ENCODE measurements around the gene TPSD1.
"Not testable (repeated sequence)": the region's sequence is repeated elsewhere in the genome, so short reads cannot be mapped to it uniquely, and the experiment has no call there.

The TPSD1 gene

DNA sequence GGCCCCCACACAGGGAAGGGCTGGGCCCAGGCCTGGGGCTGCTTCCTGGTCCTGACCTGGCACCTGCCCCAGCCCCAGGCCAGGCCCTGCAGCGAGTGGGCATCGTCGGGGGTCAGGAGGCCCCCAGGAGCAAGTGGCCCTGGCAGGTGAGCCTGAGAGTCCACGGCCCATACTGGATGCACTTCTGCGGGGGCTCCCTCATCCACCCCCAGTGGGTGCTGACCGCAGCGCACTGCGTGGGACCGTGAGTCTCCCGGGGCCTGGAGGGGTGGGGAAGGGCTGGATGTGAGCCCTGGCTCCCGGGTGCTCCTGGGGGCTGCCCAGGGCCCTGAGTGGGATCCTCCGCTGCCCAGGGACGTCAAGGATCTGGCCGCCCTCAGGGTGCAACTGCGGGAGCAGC lies 14.8 kb upstream of the TPSD1 start:
- DNase-seq (ENCODE audit: low read depth in 3 of 3): not testable (repeated sequence)

DNA sequence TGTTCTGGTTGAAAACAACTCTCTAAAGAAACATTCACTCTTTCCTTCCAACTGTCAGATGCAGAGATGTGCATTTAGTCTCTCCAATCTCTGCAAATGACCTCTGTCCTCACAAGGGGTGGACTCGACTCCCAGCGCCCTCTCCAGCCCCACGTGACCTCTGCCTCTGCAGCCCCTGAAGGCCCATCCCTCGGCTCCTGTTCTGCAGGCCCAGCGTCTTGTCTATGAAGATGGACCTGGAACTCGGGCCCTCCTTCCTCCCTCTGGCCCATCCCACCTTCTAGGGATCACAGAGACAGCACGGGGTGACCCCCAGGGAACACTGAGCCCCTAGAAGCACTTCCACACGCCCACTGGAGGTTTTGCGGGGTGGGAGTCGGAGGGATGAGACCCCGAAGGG lies 12.5 kb upstream of the TPSD1 start:
- DNase-seq (ENCODE audit: low read depth in 3 of 3): not testable (repeated sequence)

DNA sequence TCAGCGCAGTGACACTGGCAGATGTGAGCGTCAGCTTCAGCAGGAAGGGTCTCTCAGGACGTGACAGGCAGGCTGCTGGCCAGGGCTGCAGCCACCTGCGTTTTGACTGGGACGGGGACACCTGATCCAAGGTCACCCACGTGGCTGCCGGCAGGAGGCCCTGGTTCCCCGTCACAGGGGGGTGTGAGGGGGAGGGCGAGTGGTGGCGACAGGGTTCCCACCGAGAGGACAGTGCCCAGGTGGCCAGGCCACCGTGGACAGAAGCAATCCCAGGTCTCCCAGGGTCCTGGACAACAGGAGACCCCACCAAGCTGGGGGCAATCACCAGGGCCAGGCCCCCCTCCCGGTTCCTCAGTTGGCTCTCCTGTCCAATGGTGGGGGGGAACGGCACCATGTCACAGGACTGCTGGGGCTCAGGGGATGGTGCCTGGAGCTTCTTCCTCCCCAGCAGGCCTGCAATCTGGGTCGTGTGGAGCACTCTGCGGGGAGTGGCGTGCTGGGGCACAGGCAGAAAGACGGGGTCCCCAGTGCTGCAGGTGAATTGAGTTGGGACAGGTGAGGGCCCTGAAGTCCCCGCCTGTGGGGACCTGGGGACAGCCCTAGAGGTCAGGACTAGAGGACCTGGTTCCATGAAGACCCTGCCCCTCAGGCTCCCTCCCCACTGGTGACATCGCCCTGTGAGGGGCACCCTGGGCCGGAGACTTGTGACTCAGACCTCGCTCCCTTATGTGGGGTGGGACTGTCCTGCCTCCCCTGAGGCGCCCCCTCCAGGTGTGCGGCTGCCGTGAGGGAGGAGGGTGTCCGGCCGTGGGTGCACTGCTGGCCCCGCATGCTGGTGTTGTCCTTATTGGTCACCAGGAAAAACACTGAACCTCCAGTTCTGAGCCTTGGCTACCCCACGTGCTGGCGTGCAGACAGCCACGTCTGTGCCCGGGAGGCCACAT lies 11.7 kb upstream of the TPSD1 start:
- not testable (repeated sequence) for DNase-seq (ENCODE audit: low read depth in 3 of 3)

DNA sequence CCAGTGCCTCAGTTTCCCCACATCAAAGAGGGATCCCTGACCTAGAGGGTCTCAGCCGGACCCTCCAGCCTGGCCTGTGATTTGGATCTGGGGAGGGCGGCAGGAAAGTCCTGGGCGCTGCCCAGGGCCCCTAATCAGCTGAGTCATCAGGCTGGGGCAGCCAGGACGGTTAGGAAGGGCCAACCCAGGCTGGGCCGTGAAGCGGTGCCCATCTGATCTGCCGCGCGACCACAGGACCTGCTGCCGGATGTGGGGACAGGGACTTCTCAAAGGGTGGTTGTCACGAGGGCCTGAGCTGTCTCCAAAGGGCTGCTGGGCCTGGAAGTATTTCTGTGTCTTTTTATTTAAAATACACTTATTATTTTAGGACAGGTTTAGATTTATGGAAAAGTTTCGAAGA lies 11.0 kb upstream of the TPSD1 start:
- DNase-seq (ENCODE audit: low read depth in 3 of 3): no peak

DNA sequence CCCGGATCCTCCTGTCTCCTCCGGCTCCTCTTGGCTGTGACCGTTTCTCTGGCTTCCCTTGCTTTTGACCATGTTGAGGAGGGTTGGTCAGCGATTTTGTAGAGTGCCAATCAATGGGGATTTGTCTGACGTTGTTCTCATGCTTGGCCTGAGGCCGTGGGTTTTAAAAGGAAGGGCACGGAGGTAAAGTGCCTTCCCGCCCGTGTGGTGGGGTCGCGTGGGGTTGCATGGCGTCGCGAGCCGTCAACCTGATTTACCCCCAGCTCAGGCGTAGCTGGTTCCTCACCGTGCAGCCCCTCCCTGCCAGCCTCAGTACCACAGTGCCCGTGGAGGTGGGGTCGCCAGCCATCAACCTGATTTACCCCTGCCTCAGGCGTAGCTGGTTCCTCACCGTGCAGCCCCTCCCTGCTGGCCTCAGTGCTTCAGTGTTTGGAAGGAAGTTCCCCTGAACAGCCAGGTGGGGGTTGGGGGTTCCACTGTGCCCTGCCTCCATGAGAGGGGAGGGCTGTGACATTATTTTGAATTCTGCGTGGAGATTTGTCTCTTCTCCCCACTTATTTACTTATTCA lies 10.3 kb upstream of the TPSD1 start:
- no peak for DNase-seq (ENCODE audit: low read depth in 3 of 3)

DNA sequence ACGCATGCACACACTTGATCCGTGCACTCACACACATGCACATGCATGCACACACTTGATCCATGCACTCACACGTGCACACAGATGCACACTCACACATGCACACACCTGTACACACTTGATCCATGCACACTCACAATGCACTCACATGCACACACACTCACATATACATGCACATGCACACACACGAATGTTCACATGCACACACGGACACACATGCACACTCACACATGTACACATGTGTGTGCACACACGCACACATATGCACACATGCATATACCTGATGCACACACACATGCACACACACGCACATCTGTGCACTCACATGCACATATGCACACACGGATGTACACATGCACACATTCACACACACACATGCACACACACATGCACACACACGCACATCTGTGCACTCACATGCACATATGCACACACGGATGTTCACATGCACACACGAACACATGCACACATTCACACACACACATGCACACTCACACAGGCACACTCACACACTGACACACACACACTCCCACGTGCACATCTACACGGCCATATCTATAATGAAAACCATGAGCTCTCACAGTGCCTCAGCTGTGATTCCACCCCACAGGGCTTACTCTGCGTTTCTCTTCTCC lies 7.8 kb upstream of the TPSD1 start:
- not testable (repeated sequence) for DNase-seq (ENCODE audit: low read depth in 3 of 3)

DNA sequence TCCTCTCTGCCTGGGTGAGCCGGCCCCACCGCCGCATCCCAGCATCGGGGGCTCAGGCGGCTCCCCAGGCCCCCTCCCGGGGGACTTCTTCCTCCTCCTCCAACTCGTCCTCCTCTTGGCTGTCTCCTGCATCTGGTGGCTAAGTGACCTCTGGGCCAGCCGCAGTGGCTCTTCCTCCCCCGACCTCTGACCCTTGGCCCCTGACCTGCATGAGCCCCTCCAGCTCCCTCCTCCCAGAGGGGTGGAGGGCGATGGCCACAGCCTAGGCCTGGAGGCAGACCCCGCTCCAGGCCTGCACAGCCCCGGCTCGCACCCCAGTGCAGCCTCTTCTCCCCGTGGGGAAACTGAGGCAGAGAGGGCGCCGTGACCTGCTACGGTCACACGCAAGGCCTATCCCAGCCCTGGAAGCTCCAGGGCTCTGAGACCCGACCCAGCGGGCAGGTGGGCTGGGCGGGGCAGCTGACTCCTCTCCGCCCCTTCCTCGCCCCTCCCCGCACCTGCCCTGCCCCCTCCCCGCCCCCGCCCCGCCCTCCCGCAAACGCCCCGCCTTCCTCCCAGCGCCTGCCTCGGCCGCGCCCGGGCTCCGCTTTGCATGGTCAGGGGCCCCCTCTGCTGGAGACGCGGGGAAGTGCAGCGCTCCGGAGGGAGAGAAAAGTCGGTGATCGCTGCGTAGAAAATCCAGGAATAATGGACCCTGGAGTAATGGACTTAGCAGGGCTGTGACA lies 6.7 kb upstream of the TPSD1 start:
- DNase-seq (ENCODE audit: low read depth in 3 of 3): not testable (repeated sequence)

DNA sequence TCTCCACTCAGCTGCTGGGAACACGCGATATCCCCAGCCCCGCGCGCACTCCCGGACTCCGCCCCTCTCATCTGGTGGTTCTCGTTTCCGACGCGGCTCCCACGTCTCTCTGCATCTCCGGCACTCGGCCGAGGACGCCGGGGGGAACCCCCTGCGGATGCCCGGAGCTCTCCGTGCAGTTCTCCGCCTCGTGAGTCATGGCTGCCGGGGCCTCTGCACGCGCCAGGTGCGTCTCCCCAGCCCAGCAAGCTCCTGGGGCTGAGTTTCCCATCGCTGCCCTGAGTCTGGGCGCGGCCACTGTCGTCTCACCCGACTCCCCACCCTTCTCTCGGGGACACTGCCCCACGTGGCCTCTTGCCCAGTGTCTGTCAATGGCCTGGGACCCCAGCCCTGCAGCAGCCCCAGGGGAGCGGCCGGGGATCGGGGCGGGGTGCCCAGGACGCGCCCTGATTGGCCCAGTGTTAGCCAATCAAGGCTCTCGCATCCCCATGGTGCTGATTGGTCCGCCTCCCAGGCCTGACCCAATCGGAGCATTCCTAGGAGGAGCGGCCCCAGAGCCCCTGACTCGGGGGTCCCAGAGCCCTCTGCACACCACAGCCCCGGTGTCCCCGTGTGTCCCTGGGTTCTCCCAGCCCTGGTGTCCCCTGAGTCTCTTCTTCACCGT lies 2.0 kb upstream of the TPSD1 start:
- not testable (repeated sequence) for DNase-seq (ENCODE audit: low read depth in 3 of 3)

DNA sequence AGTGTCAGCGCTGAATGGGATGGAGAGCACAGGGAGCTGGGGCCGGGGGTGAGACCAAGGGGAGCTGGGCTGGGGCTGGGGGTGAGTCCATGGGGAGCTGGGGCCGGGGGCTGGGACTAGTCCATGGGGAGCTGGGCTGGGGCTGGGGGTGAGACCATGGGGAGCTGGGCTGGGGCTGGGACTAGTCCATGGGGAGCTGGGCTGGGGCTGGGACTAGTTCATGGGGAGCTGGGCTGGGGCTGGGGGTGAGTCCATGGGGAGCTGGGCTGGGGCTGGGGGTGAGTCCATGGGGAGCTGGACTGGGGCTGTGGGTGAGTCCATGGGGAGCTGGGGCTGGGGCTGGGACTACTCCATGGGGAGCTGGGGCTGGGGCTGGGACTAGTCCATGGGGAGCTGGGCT lies 1.0 kb upstream of the TPSD1 start:
- not testable (repeated sequence) for DNase-seq (ENCODE audit: low read depth in 3 of 3)

DNA sequence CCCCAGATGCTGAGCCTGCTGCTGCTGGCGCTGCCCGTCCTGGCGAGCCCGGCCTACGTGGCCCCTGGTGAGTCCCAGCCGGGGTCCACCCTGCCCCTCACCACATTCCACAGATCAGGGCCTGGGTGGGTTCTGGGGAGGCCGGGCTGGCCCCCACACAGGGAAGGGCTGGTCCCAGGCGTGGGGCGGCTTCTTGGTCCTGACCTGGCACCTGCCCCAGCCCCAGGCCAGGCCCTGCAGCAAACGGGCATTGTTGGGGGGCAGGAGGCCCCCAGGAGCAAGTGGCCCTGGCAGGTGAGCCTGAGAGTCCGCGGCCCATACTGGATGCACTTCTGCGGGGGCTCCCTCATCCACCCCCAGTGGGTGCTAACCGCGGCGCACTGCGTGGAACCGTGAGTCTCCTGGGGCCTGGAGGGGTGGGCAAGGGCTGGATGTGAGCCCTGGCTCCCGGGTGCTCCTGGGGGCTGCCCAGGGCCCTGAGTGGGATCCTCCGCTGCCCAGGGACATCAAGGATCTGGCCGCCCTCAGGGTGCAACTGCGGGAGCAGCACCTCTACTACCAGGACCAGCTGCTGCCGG lies 516 bp downstream of the TPSD1 start:
- not testable (repeated sequence) for DNase-seq (ENCODE audit: low read depth in 3 of 3)

DNA sequence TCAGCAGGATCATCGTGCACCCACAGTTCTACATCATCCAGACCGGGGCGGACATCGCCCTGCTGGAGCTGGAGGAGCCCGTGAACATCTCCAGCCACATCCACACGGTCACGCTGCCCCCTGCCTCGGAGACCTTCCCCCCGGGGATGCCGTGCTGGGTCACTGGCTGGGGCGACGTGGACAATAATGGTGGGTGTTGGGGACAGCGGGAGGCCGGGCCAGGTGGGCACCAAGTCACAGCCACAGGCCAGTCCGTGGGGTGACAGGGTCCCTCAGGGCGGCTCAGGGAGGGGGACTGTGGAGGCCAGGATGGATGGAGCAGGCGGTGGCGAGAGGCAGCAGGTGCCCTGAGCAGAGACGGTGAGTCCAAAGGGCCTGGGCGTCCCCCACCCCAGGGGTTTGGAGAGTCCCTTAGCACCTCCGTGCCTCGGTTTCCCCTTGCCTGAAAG lies 1.0 kb downstream of the TPSD1 start:
- no peak for DNase-seq (ENCODE audit: low read depth in 3 of 3)

DNA sequence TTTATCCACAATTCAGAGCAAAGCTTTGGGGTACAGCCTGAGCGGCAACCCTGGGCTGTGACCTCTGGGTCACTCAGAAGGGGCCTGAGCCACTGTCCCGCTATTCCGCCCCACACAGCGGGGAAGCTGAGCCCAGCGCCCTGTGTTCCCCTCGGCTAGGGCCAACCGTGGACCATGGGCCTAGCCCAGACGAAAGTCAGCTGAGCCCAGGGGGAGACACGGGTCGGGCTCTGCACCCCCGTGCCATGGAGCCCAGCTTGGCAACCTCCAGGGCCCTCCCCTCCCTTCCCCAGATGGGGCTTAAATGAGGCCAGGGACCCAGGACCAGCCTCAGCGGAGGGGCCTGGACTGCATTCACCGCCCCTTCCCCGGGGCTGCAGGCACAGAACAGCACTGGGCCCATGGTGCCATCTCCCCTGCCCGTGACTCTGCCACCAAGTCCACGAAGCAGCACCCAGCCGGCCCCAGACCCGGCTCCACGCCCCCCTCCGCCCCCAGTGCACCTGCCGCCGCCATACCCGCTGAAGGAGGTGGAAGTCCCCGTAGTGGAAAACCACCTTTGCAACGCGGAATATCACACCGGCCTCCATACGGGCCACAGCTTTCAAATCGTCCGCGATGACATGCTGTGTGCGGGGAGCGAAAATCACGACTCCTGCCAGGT lies 1.8 kb downstream of the TPSD1 start:
- no peak for DNase-seq (ENCODE audit: low read depth in 3 of 3)

DNA sequence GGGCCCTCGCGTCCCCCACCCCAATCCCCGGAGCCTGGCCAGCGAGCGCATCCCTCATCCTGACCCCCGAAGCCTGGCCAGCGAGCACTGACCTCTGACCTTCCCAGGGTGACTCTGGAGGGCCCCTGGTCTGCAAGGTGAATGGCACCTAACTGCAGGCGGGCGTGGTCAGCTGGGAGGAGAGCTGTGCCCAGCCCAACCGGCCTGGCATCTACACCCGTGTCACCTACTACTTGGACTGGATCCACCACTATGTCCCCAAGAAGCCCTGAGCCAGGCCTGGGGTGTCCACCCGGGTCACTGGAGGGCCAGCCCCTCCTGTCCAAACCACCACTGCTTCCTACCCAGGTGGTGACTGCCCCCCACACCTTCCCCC lies 2.3 kb downstream of the TPSD1 start:
- no peak for DNase-seq (ENCODE audit: low read depth in 3 of 3)

DNA sequence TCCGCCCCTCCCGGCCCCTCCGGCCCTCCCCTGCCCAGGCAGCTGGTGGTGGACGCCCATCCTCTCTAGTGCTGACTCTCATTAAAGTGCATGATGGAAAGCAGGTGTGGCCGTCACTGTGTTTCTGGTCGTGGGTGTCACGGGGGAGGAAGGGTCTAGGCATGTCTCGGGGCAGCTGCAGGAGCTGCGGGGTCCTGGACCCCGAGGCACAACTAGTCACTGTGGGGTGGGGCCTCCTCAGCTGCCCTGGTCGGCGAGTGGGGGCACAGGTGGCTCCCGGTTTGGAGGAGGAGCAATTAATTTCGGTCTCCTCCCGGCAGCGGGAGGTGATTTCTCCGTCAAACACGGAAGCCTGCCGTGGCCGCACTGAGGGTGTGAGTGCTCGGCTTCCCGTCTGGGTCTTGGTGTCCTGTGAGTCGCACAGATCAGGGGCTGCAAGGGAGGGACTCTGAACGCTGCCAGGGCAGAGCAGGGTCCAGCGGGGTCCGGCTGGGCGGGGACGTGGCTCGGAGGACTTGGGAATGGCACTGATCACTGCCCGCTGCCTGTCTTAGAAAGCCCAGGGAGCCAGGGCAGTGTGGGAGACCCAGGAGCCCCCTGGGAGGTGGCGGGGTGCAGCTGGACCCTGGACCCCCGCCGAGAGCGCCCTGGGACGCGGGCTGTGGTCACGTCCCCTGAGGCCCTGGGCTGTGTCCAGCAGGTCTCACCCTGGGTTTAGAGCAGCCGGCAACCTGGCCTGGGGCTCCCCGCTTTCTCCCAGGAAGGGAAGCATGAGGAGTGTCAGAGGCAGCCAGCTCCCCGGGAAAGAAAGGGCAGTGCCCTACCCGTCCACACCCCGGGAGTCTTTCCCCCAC lies 3.3 kb downstream of the TPSD1 start:
- no peak for DNase-seq (ENCODE audit: low read depth in 3 of 3)

DNA sequence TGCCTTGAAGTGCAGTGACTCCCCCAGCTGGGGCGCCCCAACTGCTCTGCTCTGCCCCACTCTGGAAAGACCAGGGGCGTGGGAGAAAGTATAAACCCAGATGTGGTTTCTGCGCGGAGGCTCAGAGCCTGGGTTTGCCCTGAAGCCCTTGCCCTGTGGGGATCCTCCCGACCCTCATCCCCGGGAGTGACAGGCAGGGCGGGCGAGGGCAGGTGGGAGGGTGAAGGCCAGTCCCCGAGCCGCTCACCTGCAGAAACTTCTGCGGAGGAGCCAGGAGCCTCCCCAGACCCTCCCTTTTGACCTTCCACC lies 3.8 kb downstream of the TPSD1 start:
- no peak for DNase-seq (ENCODE audit: low read depth in 3 of 3)

DNA sequence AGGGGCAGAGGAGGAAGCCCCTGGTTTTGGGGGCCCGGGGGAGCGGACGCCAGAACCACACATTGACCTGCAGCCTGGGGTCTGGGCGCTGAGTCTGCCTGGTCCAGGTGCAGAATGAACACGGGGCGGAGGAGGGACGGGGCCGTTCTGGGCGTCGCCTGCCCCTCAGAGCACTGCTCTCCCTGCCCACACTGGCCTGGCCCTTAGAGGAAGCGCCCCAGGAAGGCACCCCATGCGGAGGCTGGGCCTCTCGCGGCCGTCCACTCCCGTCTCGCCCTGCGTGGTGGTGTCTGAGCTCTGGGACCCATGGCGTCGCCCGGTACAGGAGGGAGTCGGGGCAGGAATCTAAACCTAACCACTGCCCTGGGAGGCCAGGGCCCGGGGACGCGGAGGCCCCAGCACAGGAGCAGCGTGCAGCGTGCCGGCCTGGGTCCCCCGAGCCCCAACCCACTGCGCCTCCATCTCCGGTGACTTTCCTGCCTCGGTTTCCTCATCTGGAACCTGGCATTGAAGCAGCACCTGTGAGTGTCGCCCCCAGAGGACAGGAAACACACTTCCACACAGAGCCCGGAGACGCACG lies 4.3 kb downstream of the TPSD1 start:
- DNase-seq (ENCODE audit: low read depth in 3 of 3): no peak

DNA sequence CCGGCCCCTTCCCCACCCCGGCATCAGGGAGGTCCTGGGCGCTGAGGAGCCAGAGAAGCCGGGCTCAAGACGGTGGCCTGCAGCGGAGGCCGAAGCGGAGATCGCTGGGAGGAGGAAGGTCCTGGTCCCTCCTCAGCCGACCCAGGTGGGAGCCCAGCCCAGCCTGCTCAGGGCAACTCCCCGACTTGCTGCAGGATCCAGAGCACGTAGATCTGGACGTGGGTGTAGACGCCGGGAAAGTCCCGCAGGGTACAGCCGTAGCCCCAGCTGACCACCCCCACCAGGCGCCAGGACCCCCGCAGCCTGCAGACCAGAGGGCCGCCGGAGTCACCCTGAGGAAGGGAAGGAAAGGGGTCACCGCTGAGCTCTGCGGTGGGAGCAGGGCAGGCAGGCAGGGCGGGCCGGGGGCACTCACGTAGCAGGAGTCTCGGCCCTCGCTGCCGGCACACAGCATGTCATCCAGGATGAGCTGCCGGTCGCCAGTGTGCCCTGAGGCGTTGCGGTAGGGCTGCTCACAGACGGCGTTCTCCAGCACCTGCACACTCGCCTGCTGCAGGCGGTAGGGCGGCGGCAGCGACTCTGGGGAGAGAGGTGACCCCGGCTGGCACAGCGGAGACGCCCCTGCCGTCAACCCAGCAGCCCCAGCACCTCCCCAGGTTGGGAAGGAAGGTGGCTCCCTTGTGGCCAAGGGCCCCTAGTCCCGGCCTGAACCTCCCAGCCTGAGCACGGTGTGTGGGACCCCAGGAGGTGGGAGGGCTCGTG lies 5.4 kb downstream of the TPSD1 start:
- no peak for DNase-seq (ENCODE audit: low read depth in 3 of 3)

DNA sequence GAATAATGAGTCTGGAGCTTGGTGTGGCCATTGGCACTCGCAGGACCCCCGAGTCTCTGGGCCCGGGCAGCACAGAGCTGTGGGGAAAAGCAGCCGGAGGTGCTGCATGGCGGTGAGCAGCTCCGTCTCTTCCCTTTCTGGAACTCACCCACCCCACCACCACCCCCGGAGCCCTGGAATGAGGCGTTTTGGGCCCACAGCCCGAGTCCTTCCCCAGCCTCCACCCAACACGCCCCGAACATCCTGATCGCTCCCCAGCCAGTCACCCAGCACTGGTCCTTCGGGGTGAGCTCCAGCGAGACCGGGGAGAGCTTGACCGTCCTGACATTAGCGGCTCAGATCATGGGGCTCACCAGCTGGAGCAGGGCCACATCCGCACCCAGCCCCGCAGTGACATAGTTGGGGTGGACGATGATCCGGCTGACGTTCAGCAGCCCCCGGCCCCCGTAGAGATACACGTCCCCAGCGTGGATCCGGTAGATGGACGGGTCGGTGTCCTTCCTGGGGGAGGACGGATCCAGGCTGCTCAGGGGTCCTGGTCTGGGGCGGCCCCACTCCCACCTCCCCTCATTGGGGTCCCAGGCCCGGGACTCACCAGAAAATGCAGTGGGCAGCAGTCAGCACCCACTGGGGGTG lies 6.5 kb downstream of the TPSD1 start:
- DNase-seq (ENCODE audit: low read depth in 3 of 3): no peak
